Neuron (in vitro differentiated cells): ENCODE results near the gene KRT39.

ENCODE experiments used
- H2AFZ ChIP-seq: one replicate; pipeline ENCODE4 v1.6.1; 2013; ENCODE audit warnings: low read depth, mild to moderate bottlenecking, inconsistent platforms, low read length, moderate library complexity
- H3K27me3 ChIP-seq: one replicate; pipeline ENCODE4 v1.6.1; 2013; ENCODE audit warnings: low read length; ENCODE audit not compliant: insufficient read depth
- H3K36me3 ChIP-seq: one replicate; pipeline ENCODE4 v1.6.1; 2013; ENCODE audit warnings: low read length; ENCODE audit not compliant: insufficient read depth
- H3K4me1 ChIP-seq: one replicate; pipeline ENCODE4 v1.6.1; 2013; ENCODE audit warnings: low read length; ENCODE audit not compliant: insufficient read depth
- H3K4me3 ChIP-seq: 2 replicates; pipeline ENCODE4 v1.5.1; 2013; ENCODE audit warnings: mild to moderate bottlenecking, low read length, moderate library complexity
- H3K9me3 ChIP-seq: one replicate; pipeline ENCODE4 v1.6.1; 2013; ENCODE audit warnings: low read length

The KRT39 gene

GRCh38 chr17:40997361-40997760 lies 30.6 kb upstream of the KRT39 start:
- Histone ChIP-seq H3K27me3 (no peaks in the 10 kb centered on the region), H3K9me3 (no peaks in the 10 kb centered on the region), H2AFZ (no peak overlapping the region), H3K4me3 (no peak overlapping the region), H3K36me3 (no peaks in the 10 kb centered on the region), H3K4me1 (no peaks in the 10 kb centered on the region)

DNA sequence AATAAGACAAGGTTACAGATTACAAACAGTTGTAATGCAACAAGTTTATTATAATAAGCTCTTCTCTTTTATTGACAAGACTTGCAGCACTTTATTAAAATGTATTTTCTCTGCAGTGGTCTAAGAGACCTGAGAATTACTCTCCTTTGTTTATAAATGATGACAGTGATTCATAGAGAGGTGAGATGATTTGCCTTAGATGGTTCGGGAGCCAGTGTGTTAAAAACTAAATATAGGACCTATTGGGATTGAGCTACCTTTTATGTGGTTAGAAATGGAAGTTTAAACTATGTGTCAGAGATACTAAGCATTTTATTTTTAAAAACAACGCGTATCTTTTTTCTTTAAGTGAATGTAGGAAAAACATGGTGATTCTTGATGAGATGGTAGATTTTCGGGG lies 30.1 kb upstream of the KRT39 start:
- Histone ChIP-seq H3K4me1 (no peaks in the 10 kb centered on the region), H3K4me3 (no peak overlapping the region), H3K36me3 (no peaks in the 10 kb centered on the region), H3K27me3 (no peaks in the 10 kb centered on the region), H3K9me3 (no peaks in the 10 kb centered on the region), H2AFZ (no peak overlapping the region)

GRCh38 chr17:40995116-40995515 lies 28.4 kb upstream of the KRT39 start:
- Histone ChIP-seq H3K9me3 (no peaks in the 10 kb centered on the region), H2AFZ (no peak overlapping the region), H3K4me3 (no peak overlapping the region), H3K36me3 (no peaks in the 10 kb centered on the region), H3K4me1 (no peaks in the 10 kb centered on the region), H3K27me3 (no peaks in the 10 kb centered on the region)

- no peak within 1 kb of the TSS for H3K4me3 ChIP-seq
- no peaks in the 10 kb centered on the region for H3K36me3 ChIP-seq
- no peaks in the 10 kb centered on the region for H3K4me1 ChIP-seq
- no peaks in the 10 kb centered on the region for H3K9me3 ChIP-seq
- no peak within 1 kb of the TSS for H2AFZ ChIP-seq
- H3K27me3 ChIP-seq = no peaks in the 10 kb centered on the region
Measured at GRCh38 chr17:40993839-40994238, 27.1 kb upstream of the KRT39 start, which contains the start of gene KRTAP3-3. TSS of gene KRTAP3-3 (minus strand) at chr17:40994164. CDS start at chr17:40994097, 67 bp downstream.

DNA sequence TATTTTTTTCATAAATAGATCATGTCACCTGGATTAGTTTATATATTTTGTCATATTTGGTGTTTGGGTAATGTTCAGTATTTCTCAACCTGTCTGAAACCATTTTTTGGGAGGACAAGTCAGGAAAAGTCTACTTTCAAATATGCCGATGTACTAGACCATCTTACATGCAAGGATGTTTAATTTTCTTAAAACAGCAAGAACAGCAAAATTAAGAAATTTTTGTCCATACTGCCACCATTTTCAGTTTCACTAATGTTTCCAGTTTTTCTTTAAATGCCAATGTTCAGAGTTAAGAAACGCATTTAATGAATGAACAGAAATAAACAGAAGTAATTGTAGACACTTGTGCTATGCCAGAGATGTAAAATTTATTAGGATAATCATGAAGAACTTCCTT lies 26.3 kb upstream of the KRT39 start:
- no peaks in the 10 kb centered on the region for H3K36me3 ChIP-seq
- H3K9me3 ChIP-seq = no peaks in the 10 kb centered on the region
- no peaks in the 10 kb centered on the region for H3K4me1 ChIP-seq
- no peaks in the 10 kb centered on the region for H3K27me3 ChIP-seq
- H2AFZ ChIP-seq = no peak overlapping the region
- H3K4me3 ChIP-seq = no peak overlapping the region

GRCh38 chr17:40992666-40993065 lies 25.9 kb upstream of the KRT39 start:
- H3K4me3 ChIP-seq = no peak overlapping the region
- no peaks in the 10 kb centered on the region for H3K4me1 ChIP-seq
- H3K9me3 ChIP-seq = no peaks in the 10 kb centered on the region
- H3K27me3 ChIP-seq = no peaks in the 10 kb centered on the region
- no peak overlapping the region for H2AFZ ChIP-seq
- H3K36me3 ChIP-seq = no peaks in the 10 kb centered on the region

GRCh38 chr17:40986920-40987319 lies 20.2 kb upstream of the KRT39 start:
- H3K4me1 ChIP-seq = no peaks in the 10 kb centered on the region
- no peaks in the 10 kb centered on the region for H3K36me3 ChIP-seq
- no peak overlapping the region for H3K4me3 ChIP-seq
- H2AFZ ChIP-seq = no peak overlapping the region
- no peaks in the 10 kb centered on the region for H3K27me3 ChIP-seq
- no peaks in the 10 kb centered on the region for H3K9me3 ChIP-seq

DNA sequence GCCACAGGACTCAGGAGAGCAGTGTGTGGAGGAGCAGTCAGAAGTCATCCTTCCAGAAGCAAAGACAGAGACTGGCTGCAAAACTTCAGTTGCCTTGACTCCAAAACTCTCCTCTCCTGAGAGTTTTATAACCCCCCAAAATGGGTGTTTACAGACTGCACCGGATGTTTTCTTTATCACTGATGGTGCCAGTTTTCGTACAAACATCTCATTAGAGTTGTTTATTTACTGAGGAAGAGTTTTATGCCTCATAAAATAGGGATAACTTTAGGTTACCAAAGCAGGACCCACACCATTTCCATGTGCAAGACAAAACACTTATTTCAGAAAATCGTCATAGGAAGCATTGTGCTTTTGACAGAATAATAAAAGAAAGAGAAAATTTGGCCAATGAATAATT lies 17.5 kb upstream of the KRT39 start, which contains the start of gene KRT40:
Gene KRT40 (minus strand): TSS at position 101 of the 400 bp plus-strand sequence. CDS start 53 bp downstream, at position 48.
- Histone ChIP-seq H3K9me3 (no peaks in the 10 kb centered on the region), H3K4me1 (no peaks in the 10 kb centered on the region), H3K4me3 (no peak within 1 kb of the TSS), H3K36me3 (no peaks in the 10 kb centered on the region), H2AFZ (no peak within 1 kb of the TSS), H3K27me3 (no peaks in the 10 kb centered on the region)

DNA sequence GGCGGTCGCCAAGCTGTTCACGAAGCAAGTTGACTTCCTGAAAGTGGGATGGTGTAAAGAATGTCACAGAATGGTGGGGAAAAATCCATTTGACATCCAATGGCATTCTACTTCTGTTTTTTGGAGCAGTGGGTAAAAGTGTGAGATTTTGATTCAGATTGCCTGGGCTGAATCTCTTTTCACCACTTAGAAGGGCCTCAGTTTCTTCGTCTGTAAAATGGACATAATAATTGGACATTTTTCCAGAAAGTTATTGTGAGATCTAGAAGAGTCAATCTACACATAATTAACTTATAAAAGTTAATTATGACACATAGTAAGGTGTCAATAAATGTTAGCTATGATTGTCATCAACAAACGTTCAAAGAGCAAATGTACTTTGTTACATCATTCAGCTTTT lies 14.4 kb upstream of the KRT39 start:
- no peaks in the 10 kb centered on the region for H3K36me3 ChIP-seq
- no peaks in the 10 kb centered on the region for H3K4me1 ChIP-seq
- no peaks in the 10 kb centered on the region for H3K9me3 ChIP-seq
- no peak overlapping the region for H2AFZ ChIP-seq
- H3K4me3 ChIP-seq = no peak overlapping the region
- H3K27me3 ChIP-seq = no peaks in the 10 kb centered on the region

- Histone ChIP-seq H3K4me1 (no peaks in the 10 kb centered on the region), H3K36me3 (no peaks in the 10 kb centered on the region), H3K27me3 (no peaks in the 10 kb centered on the region), H3K9me3 (no peaks in the 10 kb centered on the region), H2AFZ (no peak overlapping the region), H3K4me3 (no peak overlapping the region)
Measured at GRCh38 chr17:40980596-40980995, 13.8 kb upstream of the KRT39 start.

GRCh38 chr17:40980117-40980516 lies 13.4 kb upstream of the KRT39 start:
- Histone ChIP-seq H3K36me3 (no peaks in the 10 kb centered on the region), H3K4me3 (no peak overlapping the region), H2AFZ (no peak overlapping the region), H3K4me1 (no peaks in the 10 kb centered on the region), H3K9me3 (no peaks in the 10 kb centered on the region), H3K27me3 (no peaks in the 10 kb centered on the region)

DNA sequence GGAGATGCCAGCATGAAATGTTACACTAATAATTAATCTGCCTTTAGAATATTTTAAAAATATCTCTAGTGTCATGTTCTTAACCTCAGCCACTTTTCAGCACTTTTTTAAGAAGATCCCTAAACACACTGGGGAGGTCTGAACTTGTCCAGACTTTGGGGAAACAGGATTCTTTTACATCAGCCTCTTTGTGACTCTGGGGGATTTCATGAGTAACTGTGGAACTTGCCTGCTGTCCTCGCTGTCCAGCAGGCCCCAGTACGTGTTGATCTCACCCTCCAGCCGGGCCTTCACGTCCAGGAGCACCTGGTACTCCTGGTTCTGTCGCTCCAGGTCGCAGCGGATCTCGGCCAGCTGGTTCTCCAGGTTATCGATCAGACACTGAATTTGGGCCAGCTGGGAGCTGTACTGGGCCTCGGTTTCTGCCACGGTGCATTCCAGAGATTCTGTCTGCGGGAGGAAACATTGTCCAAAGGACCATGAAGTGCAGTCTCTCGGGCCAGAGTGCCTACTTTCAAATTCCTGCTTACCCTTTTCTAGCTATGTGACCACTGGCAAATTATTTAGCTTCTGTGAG lies 11.9 kb upstream of the KRT39 start:
- H3K27me3 ChIP-seq = no peaks in the 10 kb centered on the region
- no peak overlapping the region for H2AFZ ChIP-seq
- no peaks in the 10 kb centered on the region for H3K4me1 ChIP-seq
- H3K4me3 ChIP-seq = no peak overlapping the region
- no peaks in the 10 kb centered on the region for H3K9me3 ChIP-seq
- H3K36me3 ChIP-seq = no peaks in the 10 kb centered on the region

DNA sequence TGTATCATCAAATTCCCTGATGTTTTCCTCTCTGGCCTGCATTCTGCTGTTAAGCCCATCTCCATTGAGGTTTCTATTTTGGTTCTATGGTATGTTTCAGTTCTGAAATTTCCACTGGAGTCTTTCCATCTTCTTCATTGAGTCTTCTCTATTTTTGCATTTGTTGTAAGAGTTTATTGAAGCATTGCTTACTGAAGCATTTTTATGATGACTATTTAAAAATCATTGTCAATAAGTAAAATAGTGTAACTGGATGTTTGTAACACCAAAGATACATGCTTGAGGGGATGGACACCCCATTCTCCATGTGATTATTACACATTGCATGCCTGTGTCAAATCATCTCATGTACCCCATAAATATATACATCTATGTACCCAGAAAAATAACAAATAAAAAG lies 8.8 kb upstream of the KRT39 start:
- H3K4me1 ChIP-seq = no peaks in the 10 kb centered on the region
- no peak overlapping the region for H2AFZ ChIP-seq
- no peaks in the 10 kb centered on the region for H3K36me3 ChIP-seq
- H3K4me3 ChIP-seq = no peak overlapping the region
- H3K27me3 ChIP-seq = no peaks in the 10 kb centered on the region
- H3K9me3 ChIP-seq = no peaks in the 10 kb centered on the region

- Histone ChIP-seq H3K9me3 (no peaks in the 10 kb centered on the region), H3K4me3 (no peak overlapping the region), H3K36me3 (no peaks in the 10 kb centered on the region), H2AFZ (no peak overlapping the region), H3K4me1 (no peaks in the 10 kb centered on the region), H3K27me3 (no peaks in the 10 kb centered on the region)
Measured at GRCh38 chr17:40974366-40974765, 7.6 kb upstream of the KRT39 start.
